HG03175 (cell line): Measurements from ENCODE around the gene CDC42BPA.
"Not testable (repeated sequence)": the region's sequence is repeated elsewhere in the genome, so short reads cannot be mapped to it uniquely, and the experiment has no call there.

ENCODE experiments used
- ATAC-seq: cut with Tn5 transposase; IDR thresholded peaks from one replicate; pipeline ENCODE4 v1.9.1; 2021; ENCODE audit warnings: mild to moderate bottlenecking, moderate library complexity; ENCODE audit not compliant: unreplicated experiment

Gene CDC42BPA

DNA sequence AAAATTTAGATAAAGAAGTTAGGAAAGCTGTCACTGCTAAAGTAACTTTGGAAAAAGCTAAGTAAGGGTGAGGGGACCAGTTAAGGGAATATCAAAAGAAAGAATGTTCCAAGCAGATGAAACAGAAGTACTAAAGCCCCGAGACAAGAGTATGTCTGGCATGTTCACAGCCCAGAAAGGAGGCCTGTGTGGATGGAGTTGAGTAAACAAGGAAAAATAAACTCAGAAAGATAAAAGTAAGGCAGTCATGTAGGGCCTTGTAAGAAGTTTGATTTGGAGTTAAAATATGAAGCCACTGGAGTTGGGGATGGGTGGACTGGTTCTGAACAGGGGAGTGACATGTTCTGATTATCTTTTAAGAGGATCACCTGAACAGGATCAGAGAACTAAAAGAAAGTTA lies 177.9 kb downstream of the CDC42BPA start:
- no peak for ATAC-seq

DNA sequence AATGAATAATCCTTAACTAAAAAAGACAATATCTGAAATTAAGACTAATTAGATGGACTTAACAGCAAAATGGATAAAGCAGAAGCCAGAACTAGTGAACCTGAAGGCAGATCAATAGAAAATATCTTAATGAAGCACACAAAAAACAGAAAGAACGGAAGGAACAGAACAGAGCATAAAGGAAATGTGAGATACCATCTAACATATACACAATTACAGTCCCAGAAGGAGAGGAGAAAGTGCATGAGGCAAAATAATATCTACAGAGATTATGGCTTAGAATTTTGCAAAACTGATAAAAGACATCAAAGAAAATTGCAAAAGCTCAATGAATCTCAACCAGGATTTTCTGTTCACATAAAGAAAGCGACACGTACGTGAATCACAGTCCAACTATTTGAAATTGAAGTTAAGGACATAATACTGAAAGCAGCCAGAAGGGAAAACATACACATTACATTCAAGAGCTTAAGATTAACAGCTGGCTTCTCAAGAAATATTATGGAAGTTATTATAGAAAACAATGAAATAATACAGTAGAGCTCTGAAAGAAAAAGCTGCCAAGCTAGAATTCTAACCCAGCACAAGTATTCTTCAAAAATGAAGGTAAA lies 182.0 kb downstream of the CDC42BPA start:
- no peak for ATAC-seq

DNA sequence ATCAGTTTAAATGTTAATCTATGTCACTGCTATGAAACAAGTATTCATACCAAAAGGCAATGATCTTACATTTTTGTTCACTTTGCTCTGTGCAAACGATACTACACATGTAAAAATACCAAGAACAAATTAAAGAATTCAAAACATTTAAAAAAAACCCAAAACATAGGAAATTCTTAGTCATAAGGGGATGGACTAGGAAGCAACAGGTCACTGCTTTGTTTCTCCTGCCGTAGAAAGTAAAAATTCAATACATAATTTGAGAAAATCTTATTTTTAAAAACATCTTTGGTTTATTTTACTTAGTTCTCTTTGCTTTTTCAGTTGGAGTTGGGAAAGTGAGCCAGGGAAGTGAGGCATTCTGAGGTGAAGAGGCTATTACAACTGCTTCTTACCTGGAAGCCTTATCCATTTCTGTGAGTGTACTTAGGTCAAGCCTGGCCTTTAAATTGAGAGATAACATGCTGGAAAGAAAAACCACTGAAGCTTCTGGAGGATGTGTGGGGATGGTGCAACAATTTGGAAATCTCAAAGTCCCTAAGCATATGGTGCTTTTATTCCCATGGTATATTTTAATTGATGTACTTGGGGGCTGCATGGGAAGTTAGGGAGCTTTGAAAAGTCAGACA lies 183.5 kb downstream of the CDC42BPA start:
- ATAC-seq, result no peak

DNA sequence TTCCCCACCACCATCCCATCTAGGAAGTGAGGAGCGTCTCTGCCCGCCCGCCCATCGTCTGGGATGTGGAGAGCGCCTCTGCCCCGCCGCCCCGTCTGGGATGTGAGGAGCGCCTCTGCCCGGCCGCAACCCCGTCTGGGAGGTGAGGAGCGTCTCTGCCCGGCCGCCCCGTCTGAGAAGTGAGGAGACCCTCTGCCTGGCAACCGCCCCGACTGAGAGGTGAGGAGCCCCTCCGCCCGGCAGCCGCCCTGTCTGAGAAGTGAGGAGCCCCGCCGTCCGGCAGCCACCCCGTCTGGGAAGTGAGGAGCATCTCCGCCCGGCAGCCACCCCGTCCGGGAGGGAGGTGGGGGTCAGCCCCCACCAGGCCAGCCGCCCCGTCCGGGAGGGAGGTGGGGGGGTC lies 185.6 kb downstream of the CDC42BPA start:
- not testable (repeated sequence) for ATAC-seq

DNA sequence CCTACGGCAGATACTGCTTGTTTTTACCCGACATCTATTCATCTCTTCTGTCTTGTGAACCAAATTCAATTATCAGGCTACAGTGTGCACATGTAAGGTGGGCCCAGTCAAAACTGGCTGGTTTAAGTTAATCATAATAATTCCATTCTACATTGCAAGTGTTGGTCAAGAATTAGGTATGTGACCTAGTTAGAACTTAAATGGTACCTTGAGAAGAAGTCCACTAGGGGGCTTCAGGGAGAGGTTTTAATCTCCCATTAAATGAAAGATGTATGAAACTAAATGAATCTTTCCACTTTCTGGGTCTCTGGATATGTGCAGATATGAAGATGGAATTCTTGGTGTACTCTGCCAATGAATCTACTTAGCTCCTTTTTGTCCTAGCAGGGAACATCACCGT lies 187.1 kb downstream of the CDC42BPA start:
- ATAC-seq, result no peak

DNA sequence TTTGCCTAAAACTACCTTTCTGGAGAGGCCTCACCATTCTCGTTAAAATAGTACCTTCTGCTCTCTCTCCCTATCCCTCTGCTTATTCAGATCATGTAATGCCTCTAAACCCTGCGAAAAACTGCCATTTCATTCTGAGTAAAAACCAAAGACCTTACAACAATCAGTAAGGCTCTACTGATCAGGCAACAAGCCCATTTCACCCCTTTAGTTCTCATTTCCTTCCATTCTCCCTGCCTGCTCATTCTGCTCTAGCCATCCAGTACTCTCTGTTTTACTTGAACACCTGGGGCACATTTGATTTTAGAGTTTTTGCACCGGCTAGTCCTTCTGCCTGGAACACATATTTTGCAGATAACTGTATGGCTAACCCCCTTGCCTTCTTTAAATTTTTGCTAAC lies 190.4 kb downstream of the CDC42BPA start:
- ATAC-seq, result peak; percentile 55

DNA sequence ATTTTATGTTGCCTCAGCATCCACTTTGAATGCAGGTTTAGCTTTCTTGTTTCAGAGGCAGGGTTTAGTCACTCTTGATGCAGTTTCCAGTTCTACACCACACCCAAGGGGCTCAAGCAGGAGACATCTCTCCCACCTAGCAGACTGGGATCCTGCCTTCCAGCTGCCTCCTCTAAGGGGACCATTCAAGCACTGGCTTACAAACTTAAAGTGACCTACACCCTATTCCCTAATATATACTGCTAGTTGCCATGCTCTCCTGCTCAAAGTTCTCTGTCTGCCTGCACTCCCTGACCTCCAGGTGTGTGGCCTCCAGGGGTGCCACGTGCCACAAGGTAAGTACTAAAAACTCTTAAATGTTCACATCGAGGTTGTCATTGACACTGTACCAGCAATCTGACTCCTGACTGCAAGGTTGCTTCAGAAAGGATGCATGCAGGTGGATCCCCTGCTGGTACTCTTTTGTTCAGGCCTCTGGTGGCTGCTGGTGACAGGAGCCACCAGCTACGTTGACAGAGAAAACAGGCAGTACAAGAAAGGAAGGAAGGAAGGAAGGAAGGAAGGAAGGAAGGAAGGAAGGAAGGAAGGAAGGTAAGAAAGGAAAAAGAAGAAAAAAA lies 192.3 kb downstream of the CDC42BPA start:
- no peak for ATAC-seq

DNA sequence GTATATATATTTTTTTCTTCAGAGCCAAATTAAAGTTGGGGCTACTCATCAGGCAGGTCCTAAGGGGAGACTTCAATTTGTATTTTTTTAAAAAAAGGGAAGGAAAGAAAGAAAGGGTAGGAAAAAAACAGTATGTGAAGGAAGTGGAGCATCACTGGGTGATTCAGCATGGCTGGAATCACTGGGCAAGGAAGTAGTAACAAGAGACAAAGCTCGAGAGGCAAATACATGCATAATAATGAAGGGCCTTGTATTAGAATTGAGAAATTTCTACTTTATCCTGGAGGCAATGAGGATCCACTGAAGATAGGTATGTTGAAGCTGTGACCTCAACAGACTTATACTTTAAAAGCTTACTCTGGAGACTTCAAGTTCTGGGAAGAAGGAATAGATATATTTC lies 193.8 kb downstream of the CDC42BPA start:
- no peak for ATAC-seq

DNA sequence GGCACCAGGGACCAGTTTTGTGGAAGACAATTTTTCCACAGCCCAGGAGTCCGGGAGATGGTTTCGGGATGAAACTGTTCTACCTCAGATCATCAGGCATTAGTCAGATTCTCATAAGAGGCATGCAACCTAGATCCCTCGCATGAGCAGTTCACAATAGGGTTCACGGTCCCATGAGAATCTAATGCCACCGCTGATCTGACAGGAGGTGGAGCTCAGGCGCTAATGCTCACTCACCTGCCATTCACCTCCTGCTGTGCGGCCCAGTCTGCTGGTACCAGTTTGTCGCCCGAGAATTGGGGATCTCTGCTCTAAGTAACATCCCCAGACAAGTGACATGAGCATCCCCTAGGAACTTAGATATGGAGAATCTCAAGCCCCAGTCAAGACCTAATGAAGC lies 197.5 kb downstream of the CDC42BPA start:
- no peak for ATAC-seq

DNA sequence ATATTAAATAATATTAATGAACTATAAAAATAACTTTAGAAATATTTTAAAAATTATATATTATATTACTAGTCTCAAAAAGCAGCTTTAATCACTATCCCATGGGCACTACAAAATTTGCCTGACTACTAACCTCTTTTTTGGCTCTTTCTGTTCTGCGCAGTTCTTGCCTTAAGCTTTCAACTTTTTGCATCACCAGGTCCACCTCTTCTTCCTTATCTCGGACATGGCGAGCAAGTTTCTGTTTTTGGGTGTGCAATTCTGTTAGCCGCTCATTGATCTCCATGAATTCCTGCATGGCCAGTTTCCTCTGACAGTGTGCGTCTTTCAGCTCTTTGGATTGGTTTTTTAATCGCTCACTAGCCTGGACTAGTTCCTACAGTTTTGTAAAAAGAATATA lies 205.8 kb downstream of the CDC42BPA start:
- ATAC-seq, result no peak

DNA sequence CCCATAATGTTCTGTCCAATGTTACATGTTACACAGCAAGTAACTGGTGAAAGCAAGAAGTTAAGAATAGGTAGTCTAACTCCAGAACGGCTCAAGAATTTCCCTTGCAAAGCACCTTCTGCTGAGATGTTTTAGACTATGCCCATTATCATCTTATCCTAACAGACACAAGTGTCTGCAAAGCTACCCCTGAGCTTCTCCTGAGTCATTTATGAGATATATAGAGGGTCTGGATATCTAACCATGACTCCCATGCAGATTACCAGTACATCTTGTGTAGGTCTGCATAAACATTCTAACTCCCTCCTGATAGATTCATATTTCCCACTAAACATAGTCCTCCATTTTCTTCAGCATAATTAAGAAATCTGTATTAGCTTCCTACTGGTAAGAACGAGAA lies 206.5 kb downstream of the CDC42BPA start:
- ATAC-seq, result no peak

DNA sequence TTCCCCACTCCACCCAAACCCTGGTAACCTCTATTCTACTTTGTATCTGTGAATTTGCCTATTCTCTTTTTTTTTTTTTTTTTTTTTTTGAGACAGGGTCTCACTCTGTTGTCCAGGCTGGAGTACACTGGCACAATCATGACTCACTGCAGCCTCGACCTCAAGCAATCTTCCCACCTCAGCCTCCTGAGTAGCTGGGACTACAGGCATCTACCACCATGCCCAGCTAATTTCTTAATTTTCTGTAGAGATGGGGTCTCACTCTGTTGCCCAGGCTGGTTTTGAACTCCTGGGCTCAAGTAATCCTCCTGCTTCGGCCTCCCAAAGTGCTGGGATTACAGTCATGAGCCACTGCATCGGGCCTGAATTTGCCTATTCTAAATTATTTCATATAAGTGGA lies 213.0 kb downstream of the CDC42BPA start:
- not testable (repeated sequence) for ATAC-seq

DNA sequence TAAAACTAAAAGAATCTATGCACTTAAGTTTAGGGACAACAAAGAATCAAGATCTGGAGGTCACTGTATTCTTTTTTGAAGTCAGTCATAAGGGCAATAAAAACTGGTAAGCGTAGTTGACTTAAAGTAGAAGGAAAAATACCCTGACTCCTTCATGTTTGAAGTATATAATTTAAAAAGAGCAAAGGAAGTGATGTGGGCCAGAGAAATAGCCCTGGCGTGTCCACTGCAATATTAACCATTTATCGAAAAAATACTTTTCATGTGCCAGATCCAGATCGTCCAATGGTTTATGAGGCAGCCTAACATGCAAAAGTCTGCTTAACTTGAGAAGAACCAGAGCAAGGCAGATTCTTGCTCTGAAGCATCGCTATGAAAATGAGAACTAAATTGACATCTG lies 216.2 kb downstream of the CDC42BPA start:
- no peak for ATAC-seq

DNA sequence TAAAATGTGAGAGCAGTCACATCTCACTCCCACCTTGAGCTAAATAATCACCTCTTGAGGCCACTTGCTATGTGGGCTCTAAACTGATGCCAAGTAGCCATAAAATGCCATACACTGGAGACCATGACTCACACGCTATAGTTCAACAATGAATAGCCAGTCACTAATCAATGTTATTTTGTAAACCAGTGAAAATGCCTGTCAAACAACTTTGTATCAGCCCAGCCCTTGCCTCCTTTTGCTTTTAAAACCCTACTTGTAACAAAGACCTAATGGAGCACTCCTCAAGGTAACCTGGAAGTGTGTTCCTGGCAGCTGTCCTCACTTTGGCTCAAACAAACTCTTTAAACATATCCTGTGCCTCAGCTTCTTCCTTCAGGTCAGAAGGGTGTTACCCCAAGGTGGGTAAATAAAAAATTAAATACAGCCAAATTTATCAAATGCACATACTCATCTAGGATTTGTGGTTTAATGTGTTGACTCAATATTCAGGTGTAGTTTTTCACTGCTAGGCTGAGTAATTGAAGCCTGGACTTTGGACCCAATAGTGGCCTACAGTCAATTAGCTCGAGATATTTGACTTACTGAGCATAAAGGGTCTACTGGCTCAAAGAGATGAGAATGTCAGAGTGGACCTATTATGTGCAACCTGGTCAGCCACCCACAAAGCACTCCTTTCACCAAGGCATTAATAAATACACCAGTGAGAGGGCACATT lies 223.9 kb downstream of the CDC42BPA start:
- no peak for ATAC-seq

DNA sequence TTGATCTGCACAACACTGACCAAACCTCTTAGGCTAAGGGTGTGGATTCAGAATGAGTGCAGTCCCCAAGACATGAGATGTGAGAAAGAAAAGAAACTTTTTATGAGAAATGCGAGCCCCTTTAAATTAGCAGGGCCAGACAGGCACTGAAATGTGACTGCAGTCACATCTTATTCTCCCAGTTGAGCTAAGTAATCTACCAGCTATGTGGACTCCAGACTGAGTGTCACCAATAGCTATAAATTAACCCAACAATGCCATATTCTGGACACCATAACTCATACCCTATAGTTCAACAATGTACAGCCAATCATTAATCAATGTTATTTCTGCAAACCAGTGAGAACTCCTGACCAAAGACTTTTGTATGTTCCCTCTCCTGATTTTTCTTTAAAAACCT lies 225.0 kb downstream of the CDC42BPA start:
- ATAC-seq, result no peak

DNA sequence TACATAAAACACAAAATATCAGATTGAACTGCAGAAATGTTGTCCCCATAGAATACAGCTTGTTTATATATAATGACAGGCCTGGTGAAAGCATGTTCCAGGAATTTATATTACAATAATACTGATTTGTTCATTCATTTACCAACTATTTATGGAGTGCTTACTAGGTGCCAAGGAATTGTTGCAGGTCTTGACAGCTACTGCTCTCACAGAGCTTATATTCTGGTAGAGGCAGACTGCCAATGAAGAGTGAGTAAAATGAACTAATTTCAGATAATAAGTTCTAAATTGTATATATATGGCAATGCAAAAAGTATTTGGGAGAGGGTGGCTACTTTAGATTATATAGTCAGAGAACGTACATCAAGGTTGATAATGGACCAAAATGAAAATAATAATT lies 226.2 kb downstream of the CDC42BPA start:
- no peak for ATAC-seq

DNA sequence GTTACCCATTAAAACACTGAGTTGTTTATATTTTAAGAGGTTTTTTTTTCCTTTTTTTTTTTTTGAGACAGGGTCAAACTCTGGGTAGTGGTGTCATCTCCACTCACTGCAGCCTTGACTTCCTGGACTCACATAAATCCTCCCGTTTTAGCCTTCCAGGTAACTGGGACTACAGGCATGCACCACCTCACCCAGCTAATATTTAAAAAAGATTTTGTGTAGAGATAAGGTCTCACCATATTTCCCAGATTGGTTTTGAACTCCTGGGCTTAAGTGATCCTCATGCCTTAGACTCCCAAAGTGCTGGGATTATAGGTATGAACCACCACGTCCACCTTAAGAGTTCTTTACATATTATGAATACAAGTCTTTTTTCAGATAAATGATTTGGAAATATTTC lies 231.7 kb downstream of the CDC42BPA start:
- ATAC-seq, result no peak

DNA sequence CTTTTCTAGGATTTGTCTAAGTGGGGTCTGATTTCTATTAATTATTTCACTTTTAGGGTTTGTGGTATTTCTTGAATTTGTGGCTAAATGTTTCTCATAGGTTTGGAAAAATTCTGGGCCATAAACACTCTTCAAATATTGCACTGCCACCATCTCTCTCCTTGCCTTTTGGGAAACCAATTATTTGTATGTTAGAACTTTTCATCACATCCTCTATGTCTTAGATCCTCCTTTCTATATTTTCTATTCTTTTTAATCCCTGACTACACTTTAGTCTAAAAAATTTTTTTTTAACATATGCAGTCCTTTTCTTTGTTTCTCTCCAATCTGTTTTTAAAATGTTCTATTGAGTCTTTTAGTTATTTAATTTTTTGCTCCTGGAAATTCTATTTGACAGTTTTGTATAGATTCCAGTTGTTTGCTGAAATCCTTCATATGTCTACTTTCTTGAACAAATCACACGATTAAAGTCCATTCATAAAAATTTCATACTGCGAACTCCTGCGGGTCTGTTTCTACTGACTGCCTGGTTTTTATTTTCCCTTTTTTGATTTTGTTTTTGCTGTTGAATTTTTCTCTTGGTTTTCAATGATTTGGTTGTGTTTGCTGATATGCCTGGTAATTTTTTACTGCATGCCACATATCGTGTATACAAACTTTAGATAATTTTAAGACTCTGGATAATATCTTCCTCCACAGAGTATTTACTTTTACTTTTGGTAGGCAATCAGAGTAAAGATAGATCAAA lies 235.1 kb downstream of the CDC42BPA start:
- no peak for ATAC-seq

DNA sequence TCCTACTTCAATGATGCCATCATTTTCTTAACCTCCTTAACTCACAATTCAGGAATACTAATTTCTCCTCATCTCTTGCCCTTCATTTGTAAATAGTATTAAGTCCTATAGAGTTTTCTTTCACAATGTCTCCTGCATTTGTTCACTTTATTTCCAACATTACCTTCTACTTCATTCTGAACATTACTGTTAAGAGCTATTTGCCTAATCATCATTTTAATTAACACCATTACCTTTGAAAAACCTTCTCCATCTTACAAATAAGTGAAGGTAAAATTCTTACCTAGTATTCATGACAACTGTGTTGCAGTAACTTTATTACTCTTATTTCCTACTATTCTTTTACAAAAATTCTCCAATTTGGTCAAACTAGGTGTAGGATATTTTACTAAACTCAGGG lies 240.5 kb downstream of the CDC42BPA start:
- no peak for ATAC-seq

DNA sequence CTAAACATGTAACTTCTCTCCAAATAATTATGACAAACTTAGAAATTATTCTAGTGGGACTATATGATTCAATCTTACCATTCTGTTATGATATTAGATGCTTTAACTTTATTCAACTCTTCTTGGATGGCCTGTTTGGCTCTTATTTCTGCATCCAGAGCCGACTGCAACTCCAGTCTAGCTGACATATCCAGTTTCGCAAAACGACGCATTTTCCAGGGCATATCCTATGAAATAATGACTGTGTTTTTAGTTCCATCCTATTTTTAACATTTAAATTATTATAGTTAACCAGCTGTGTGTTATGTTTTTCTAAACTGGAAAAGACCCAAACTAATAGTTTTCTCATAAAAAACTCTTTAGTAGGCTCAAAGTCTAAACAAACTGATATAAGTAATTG lies 244.5 kb downstream of the CDC42BPA start:
- ATAC-seq, result no peak

DNA sequence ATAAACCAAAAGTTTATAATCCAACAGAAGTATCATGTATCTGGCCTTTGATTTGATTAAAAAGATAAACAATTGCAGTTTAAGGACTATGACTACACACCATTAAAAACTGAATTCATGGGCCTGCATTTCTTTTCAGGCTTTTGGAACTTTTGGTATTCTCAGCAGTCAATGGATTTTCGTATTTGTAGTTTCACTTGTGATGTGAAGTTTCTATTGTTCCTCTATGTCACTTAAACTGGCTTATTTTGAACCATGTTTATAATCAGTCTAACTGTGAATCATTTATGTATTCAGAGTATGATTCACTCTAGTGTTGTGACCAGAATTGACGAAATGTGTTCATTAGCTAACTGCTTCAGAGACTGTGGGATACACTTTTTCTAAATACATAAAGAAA lies 245.3 kb downstream of the CDC42BPA start:
- ATAC-seq, result peak; percentile 62
